SK-N-SH (cell line): ENCODE measurements around the gene PET100.

Experiments
- CHD2 ChIP-seq: fragments of 150-350 bp; IDR thresholded peaks from 2 replicates; pipeline ENCODE4 v1.6.1; 2018; ENCODE audit warnings: low read length; ENCODE audit not compliant: partially characterized antibody
- CTCF ChIP-seq: fragments of 200-600 bp; sonication (generic); IDR thresholded peaks from 2 replicates; pipeline ENCODE4 v1.6.1; 2017; ENCODE audit warnings: antibody characterized with exemption, mild to moderate bottlenecking, moderate library complexity
- FOXJ3 ChIP-seq: sonication (generic); formaldehyde crosslinking; IDR thresholded peaks from 2 replicates; pipeline ENCODE4 v1.5.1; 2020; ENCODE audit warnings: mild to moderate bottlenecking, missing genetic modification reagents
- FOXM1 ChIP-seq: IDR thresholded peaks from 2 replicates; pipeline ENCODE4 v1.4.0; 2012; ENCODE audit warnings: low read depth, mild to moderate bottlenecking
- GABPA ChIP-seq: IDR thresholded peaks from 2 replicates; pipeline ENCODE4 v1.4.0; 2012; ENCODE audit warnings: low read depth, mild to moderate bottlenecking
- TAF1 ChIP-seq: IDR thresholded peaks from 2 replicates; pipeline ENCODE4 v1.6.1; 2012; ENCODE audit warnings: low read depth, mild to moderate bottlenecking, low read length, moderate library complexity, borderline replicate concordance
- YY1 ChIP-seq: IDR thresholded peaks from 2 replicates; pipeline ENCODE4 v1.4.0; 2012; ENCODE audit warnings: low read depth, mild to moderate bottlenecking
- TF ChIP-seq, protein P1 (sequence below): IDR thresholded peaks from 2 replicates; pipeline ENCODE4 v1.4.0; 2012; ENCODE audit warnings: low read depth, borderline replicate concordance

- no peak for TF ChIP-seq FOXJ3 (CRISPR knock-in tag)
- TF ChIP-seq TAF1: no peak
- TF ChIP-seq CHD2: no peak
- TF ChIP-seq CTCF: no peak
- no peak for TF ChIP-seq FOXM1
- no peak for TF ChIP-seq YY1
- no peak for TF ChIP-seq GABPA
- TF ChIP-seq, protein P1, sequence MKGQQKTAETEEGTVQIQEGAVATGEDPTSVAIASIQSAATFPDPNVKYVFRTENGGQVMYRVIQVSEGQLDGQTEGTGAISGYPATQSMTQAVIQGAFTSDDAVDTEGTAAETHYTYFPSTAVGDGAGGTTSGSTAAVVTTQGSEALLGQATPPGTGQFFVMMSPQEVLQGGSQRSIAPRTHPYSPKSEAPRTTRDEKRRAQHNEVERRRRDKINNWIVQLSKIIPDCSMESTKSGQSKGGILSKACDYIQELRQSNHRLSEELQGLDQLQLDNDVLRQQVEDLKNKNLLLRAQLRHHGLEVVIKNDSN: no peak
These were observed 32.3 kb downstream of the PET100 start for GRCh38 chr19:7661744-7662538.
